Head of caudate nucleus (tissue), 42 donors: Measurements from ENCODE around the gene WDR73.
"Not testable (repeated sequence)": the region's sequence is repeated elsewhere in the genome, so short reads cannot be mapped to it uniquely, and the experiment has no call there.

Source experiments
- DNase-seq, 42 donors: peaks; one replicate each; pipeline versions ENCODE4 v3.0.0 to v3.0.0-alpha.2; 2020 to 2021; ENCODE audit warnings: mixed read lengths in 7 of 42
- intact Hi-C: fragments of 100-400 bp; cut with DNase I; formaldehyde crosslinking; loops from one replicate; pipeline ENCODE4 v1.15.0; 2022

WDR73 gene

GRCh38 chr15:84658788-84659411, 4.8 kb upstream of the WDR73 start:
- DNase-seq = no peak
- intact Hi-C loops = loop anchor here (10.0 kb wide), 1 partner anchor 286 kb away; no protein-coding TSS in a partner anchor

GRCh38 chr15:84658080-84658787, 4.2 kb upstream of the WDR73 start, which contains the start of gene NMB:
TSS of gene NMB (minus strand) at chr15:84658199. CDS start at chr15:84658152, 47 bp downstream.
- intact Hi-C loops = loop anchor here (10.0 kb wide), 1 partner anchor 287 kb away; no protein-coding TSS in a partner anchor
- DNase-seq = peak in 41 of 42 donors; percentile 20 to 86 (median 70)

- intact Hi-C loops = loop anchor here (10.0 kb wide), 1 partner anchor 287 kb away; no protein-coding TSS in a partner anchor
- DNase-seq = no peak
These were observed 3.6 kb upstream of the WDR73 start for GRCh38 chr15:84657748-84658079.

GRCh38 chr15:84656972-84657371, 2.9 kb upstream of the WDR73 start:
- intact Hi-C loops = loop anchor here (10.0 kb wide), 1 partner anchor 288 kb away; no protein-coding TSS in a partner anchor

GRCh38 chr15:84654689-84655453, 788 bp upstream of the WDR73 start:
- intact Hi-C loops = loop anchor here (5.0 to 10.0 kb wide), 3 partner anchors 62 to 290 kb away; partner anchors contain the start of genes SEC11A and ZNF592
- DNase-seq = peak; percentile 81 to 95 (median 89)

More at GRCh38 chr15:84656972-84657371, 2.9 kb upstream of the WDR73 start:
- no peak for DNase-seq

GRCh38 chr15:84653584-84653909, 536 bp downstream of the WDR73 start:
- DNase-seq = peak in 7 of 42 donors; percentile 16 to 53 (median 34)
- intact Hi-C loops = loop anchor here (5.0 to 10.0 kb wide), 3 partner anchors 64 to 291 kb away; partner anchors contain the start of genes SEC11A and ZNF592

- no peak for DNase-seq
- intact Hi-C loops = loop anchor here (5.0 to 10.0 kb wide), 3 partner anchors 68 to 295 kb away; partner anchors contain the start of genes SEC11A and ZNF592
These were observed 4.4 kb downstream of the WDR73 start for GRCh38 chr15:84649706-84650105.

GRCh38 chr15:84648539-84648938, 5.5 kb downstream of the WDR73 start:
- no peak for DNase-seq
- intact Hi-C loops = no loop called here

- DNase-seq = no peak
- intact Hi-C loops = no loop called here
These were observed 6.4 kb downstream of the WDR73 start for GRCh38 chr15:84647726-84648125.

- DNase-seq = no peak
- intact Hi-C loops = no loop called here
These were observed 8.1 kb downstream of the WDR73 start for GRCh38 chr15:84645997-84646396.

GRCh38 chr15:84645496-84645895, 8.6 kb downstream of the WDR73 start:
- intact Hi-C loops = no loop called here
- DNase-seq = peak in 7 of 42 donors; percentile 13 to 58 (median 21)

GRCh38 chr15:84643838-84644237, 10.2 kb downstream of the WDR73 start:
- peak in 1 of 42 donors; percentile 3 for DNase-seq
- intact Hi-C loops = no loop called here

GRCh38 chr15:84642640-84643039, 11.4 kb downstream of the WDR73 start:
- intact Hi-C loops = not testable (repeated sequence)
- peak in 1 of 42 donors; percentile 10 for DNase-seq

GRCh38 chr15:84641871-84642270, 12.2 kb downstream of the WDR73 start:
- peak in 1 of 42 donors; percentile 33 for DNase-seq
- intact Hi-C loops = not testable (repeated sequence)

- intact Hi-C loops = no loop called here
- peak in 5 of 42 donors; percentile 21 to 58 (median 26) for DNase-seq
These were observed 16.0 kb downstream of the WDR73 start for GRCh38 chr15:84638103-84638502.

GRCh38 chr15:84634228-84634837, 19.8 kb downstream of the WDR73 start:
- intact Hi-C loops = loop anchor here (5.0 kb wide), 1 partner anchor 113 kb away; the partner anchor contains the start of gene ZNF592
- no peak for DNase-seq

- intact Hi-C loops = loop anchor here (5.0 kb wide), 1 partner anchor 114 kb away; the partner anchor contains the start of gene ZNF592
- peak; percentile 24 to 87 (median 70) for DNase-seq
These were observed 20.5 kb downstream of the WDR73 start for GRCh38 chr15:84633311-84634227.
